Adrenal gland (tissue), 12 donors: Measurements from ENCODE around the gene PACSIN1. TPM values are rescaled to one million over a fixed set of nuclear protein-coding genes. Genes with fewer than 3 reads are reported as not detected.

Experiments used
- DNase-seq, 7 donors: peaks; one replicate each; pipeline ENCODE4 v3.0.0-alpha.2; 2019 to 2020
- H3K27ac ChIP-seq, 5 donors: fragments of 200-600 bp; sonication (generic) in 4 of 5; 1 replicate in 3 of 5; 2 replicates in 2 of 5; pipeline versions ENCODE4 v1.5.1 to v1.8.0; 2016 to 2020; ENCODE audit warnings: mild to moderate bottlenecking in 1 of 5
- H3K27me3 ChIP-seq: fragments of 200-600 bp; 2 replicates; pipeline ENCODE4 v1.8.0; 2021
- H3K36me3 ChIP-seq, 2 donors: fragments of 200-600 bp; replicated peaks in 1 of 2; 1 replicate in 1 of 2; 2 replicates in 1 of 2; pipeline versions ENCODE4 v1.5.1 to v1.8.0; 2018 to 2022
- H3K4me1 ChIP-seq, 2 donors: fragments of 200-600 bp; replicated peaks in 1 of 2; 1 replicate in 1 of 2; 2 replicates in 1 of 2; pipeline versions ENCODE4 v1.5.1 to v1.8.0; 2018 to 2021
- H3K4me3 ChIP-seq, 4 donors: fragments of 200-600 bp; sonication (generic) in 3 of 4; one replicate each; pipeline ENCODE4 v1.5.1; 2016 to 2018
- H3K9me3 ChIP-seq, 3 donors: fragments of 200-600 bp; sonication (generic) in 1 of 3; replicated peaks in 1 of 3; 1 replicate in 2 of 3; 2 replicates in 1 of 3; pipeline versions ENCODE4 v1.5.1 to v1.8.0; 2016 to 2021
- POLR2A ChIP-seq, 2 donors: fragments of 450-650 bp; IDR thresholded peaks; one replicate each; pipeline ENCODE4 v1.6.1; 2017; ENCODE audit warnings: antibody characterized with exemption in 2 of 2, mild to moderate bottlenecking in 2 of 2, moderate library complexity in 1 of 2
- WGBS, 4 donors: extraction: QIAGEN DNeasy Blood & Tissue Kit in 2 of 4; methylation state at CpG; one replicate each; pipeline versions ENCODE4 v1.1.5 to v1.1.7; 2013 to 2017; 5-methylcytosine and 5-hydroxymethylcytosine counted together
- intact Hi-C, 2 donors: fragments of 100-400 bp; cut with DNase I; formaldehyde crosslinking; loops; one replicate each; pipeline versions ENCODE4 v1.14.1 to v1.15.0; 2022 to 2023
- polyA plus RNA-seq, 3 donors: library from polyadenylated mRNA; stranded (reverse); fragments of 200-250 nt in 2 of 3; fragments of 350-450 nt in 1 of 3; fragmentation: Illumina TruSeq in 1 of 3; extraction: RNeasy Lipid Tissue Mini Kit (QIAGEN cat#74804) in 1 of 3; gene quantifications; one replicate each; pipeline ENCODE4 v1.2.3, GENCODE V29; 2013 to 2014
- total RNA-seq, 9 donors: library from RNA; depleted of rRNA in 4 of 9; stranded (reverse); fragments of >200 nt in 4 of 9; fragments of 120-200 nt in 1 of 9; fragmentation: NEBNext Ultra II Directional in 1 of 9; extraction: Animal tissue kit (Norgen Biotek cat#: 25700) in 1 of 9; gene quantifications; one replicate each; pipeline versions ENCODE4 v1.1.0 to v1.2.4, GENCODE V29; 2013 to 2023
- TF ChIP-seq, protein P1 (sequence below), 6 experiments: fragments of 450-650 bp in 4 of 6; fragments of 200-600 bp in 2 of 6; sonication (generic) in 1 of 6; IDR thresholded peaks; 1 replicate in 5 of 6; 2 replicates in 1 of 6; pipeline versions ENCODE4 v1.5.1 to v1.8.0; 2016 to 2021; ENCODE audit warnings: antibody characterized with exemption in 6 of 6, mild to moderate bottlenecking in 2 of 6, moderate library complexity in 1 of 6
- donor health status: healthy with polysubstance abuse.
- donor health status: Bipolar disorder and iron deficiency.
- donor health status: DM: yes; HTN: yes; CAD: no.
- donor health status: DM: no; HTN: no; CAD: no.
- donor health status: DM: no; HTN: no; CAD: no.
- donor health status: DM: yes; HTN: yes; CAD: no.

PACSIN1 gene
- total and polyA plus RNA-seq, 12 donors, result 0.19 to 2.9 (median 0.73) TPM; not detected in 2

DNA sequence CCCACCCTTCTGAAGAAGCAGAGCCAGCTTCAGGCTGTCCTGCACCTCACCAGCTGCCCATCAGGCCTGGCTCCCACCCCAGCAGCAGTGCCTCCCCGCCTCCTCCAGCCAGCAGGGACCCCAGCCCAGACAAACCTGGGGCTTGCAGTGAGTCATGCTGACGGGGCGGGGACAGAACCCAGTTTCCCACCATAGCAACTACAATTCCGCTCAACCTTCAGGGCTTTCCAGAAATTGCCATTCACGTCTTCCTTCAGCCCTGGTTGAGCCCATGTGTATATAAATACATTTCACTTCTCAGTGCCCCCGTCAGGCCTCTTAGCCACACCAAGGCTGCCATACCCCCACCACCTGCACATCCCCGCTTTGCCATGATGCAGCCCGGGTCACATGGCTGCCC, 85.8 kb downstream of the PACSIN1 start:
- no peak for DNase-seq
- intact Hi-C loops, result no loop called here
- no peaks in the 10 kb centered on the region for H3K36me3 ChIP-seq
- no peak overlapping the region for H3K4me3 ChIP-seq
- TF ChIP-seq POLR2A (IDR thresholded peaks at IDR 0.05), result no peak
- TF ChIP-seq, protein P1, sequence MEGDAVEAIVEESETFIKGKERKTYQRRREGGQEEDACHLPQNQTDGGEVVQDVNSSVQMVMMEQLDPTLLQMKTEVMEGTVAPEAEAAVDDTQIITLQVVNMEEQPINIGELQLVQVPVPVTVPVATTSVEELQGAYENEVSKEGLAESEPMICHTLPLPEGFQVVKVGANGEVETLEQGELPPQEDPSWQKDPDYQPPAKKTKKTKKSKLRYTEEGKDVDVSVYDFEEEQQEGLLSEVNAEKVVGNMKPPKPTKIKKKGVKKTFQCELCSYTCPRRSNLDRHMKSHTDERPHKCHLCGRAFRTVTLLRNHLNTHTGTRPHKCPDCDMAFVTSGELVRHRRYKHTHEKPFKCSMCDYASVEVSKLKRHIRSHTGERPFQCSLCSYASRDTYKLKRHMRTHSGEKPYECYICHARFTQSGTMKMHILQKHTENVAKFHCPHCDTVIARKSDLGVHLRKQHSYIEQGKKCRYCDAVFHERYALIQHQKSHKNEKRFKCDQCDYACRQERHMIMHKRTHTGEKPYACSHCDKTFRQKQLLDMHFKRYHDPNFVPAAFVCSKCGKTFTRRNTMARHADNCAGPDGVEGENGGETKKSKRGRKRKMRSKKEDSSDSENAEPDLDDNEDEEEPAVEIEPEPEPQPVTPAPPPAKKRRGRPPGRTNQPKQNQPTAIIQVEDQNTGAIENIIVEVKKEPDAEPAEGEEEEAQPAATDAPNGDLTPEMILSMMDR (IDR thresholded peaks at IDR 0.05), result no peak
- H3K4me1 ChIP-seq, result no peaks in the 10 kb centered on the region
- no peaks in the 10 kb centered on the region for H3K27me3 ChIP-seq
- H3K9me3 ChIP-seq, result no peaks in the 10 kb centered on the region
- no peak overlapping the region for H3K27ac ChIP-seq
- WGBS, 4 donors, result 83 to 96% (median 90%) methylated on average over 7 to 8 of the region's 8 CpGs

DNA sequence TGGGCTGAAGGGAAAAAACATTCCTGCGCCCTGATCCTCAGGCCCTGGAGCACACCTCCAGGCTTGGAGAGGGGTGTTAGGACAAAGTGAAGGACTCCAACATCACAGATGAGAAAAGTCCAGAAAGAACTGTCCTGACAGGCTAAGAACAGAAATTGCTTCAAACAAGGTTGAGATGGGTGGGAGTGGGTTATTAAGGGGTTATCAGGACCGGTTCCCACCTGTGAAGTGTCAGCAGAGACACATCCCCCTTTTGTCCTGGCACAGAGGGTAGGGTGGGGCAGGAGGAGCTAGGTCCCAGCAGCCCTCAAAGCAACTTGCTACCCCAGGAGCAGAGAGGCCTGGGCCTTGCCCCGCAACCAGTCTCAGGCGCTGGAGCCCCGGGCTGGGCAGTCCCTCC, 86.7 kb downstream of the PACSIN1 start:
- TF ChIP-seq POLR2A (IDR thresholded peaks at IDR 0.05), result no peak
- TF ChIP-seq, protein P1 (IDR thresholded peaks at IDR 0.05), result no peak
- Histone ChIP-seq H3K27me3 (no peaks in the 10 kb centered on the region), H3K4me3 (no peak overlapping the region), H3K9me3 (no peaks in the 10 kb centered on the region), H3K4me1 (no peaks in the 10 kb centered on the region), H3K27ac (no peak overlapping the region), H3K36me3 (no peaks in the 10 kb centered on the region)
- 74 to 89% (median 85%) methylated on average over 5 of the region's 5 CpGs for WGBS, 4 donors
- DNase-seq, result no peak
- intact Hi-C loops, result no loop called here

DNA sequence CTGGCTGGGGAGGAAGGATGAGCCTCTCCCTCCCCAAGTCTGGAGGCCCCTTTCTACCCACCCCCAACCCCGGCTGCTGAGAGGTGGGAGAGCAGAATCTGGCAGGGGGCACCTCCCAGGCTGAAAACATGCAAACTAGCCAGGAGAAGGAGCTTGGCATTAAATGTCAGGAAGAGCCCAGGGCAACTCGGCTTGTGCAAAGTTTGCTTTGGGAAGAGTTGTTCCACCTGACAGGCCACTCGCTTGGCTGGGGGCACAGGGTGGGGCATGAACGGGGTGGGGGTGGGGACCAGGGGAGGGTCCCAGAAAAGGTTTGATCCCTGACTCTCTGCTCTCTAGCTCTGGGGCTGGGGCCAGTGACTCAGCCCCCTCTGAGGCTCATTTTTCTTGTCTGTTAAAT, 87.3 kb downstream of the PACSIN1 start:
- WGBS, 4 donors, result 70 to 76% (median 72%) methylated on average over 3 to 4 of the region's 4 CpGs
- H3K27ac ChIP-seq, result no peak overlapping the region

DNA sequence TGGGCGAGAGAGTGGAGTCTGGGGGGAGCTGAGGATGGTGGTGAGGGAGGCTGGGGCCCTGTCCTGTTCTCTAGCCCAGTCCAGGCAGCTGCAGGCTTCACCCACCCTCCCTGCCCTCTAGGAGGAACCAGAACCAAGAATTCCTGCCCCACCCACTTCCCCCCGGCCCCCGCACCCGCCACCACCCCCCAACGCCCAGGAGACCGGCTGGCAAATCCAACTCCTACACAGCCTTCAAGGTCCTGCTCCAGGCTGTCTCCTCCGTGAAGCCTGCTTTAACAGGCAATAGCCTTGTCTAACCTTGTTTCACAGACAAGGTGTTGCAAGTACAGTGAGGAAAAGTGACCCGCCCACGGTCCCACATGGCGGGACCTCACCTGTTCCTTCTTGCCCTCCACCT, 87.9 kb downstream of the PACSIN1 start:
- no peak for TF ChIP-seq POLR2A (IDR thresholded peaks at IDR 0.05)
- TF ChIP-seq, protein P1 (IDR thresholded peaks at IDR 0.05), result no peak
- Histone ChIP-seq H3K27me3 (no peaks in the 10 kb centered on the region), H3K27ac (no peak overlapping the region), H3K9me3 (no peaks in the 10 kb centered on the region), H3K36me3 (no peaks in the 10 kb centered on the region), H3K4me1 (no peaks in the 10 kb centered on the region), H3K4me3 (no peak overlapping the region)
- intact Hi-C loops, result no loop called here
- no peak for DNase-seq
- WGBS, 4 donors, result 54 to 72% (median 64%) methylated on average over 4 to 10 of the region's 10 CpGs

More for the DNA sequence above, 87.3 kb downstream of the PACSIN1 start:
- no peaks in the 10 kb centered on the region for H3K36me3 ChIP-seq
- no peaks in the 10 kb centered on the region for H3K9me3 ChIP-seq
- intact Hi-C loops, result no loop called here
- no peak for DNase-seq
- H3K4me1 ChIP-seq, result no peaks in the 10 kb centered on the region
- no peaks in the 10 kb centered on the region for H3K27me3 ChIP-seq
- no peak for TF ChIP-seq POLR2A (IDR thresholded peaks at IDR 0.05)
- TF ChIP-seq, protein P1 (IDR thresholded peaks at IDR 0.05), result no peak
- H3K4me3 ChIP-seq, result no peak overlapping the region
